Transverse colon (tissue), 4 donors: ENCODE results near the gene PATE4. TPM values are rescaled to one million over a fixed set of nuclear protein-coding genes. Genes with fewer than 3 reads are reported as not detected.
"Not testable (repeated sequence)": the region's sequence is repeated elsewhere in the genome, so short reads cannot be mapped to it uniquely, and the experiment has no call there.

Experiments
- DNase-seq: peaks from one replicate; pipeline ENCODE4 v3.0.0-alpha.2; 2019
- H3K27ac ChIP-seq, 4 donors: fragments of 200-600 bp; sonication (generic); 2 replicates each; pipeline ENCODE4 v1.5.1; 2016 to 2018; ENCODE audit warnings: inconsistent platforms in 4 of 4
- H3K27me3 ChIP-seq: fragments of 200-600 bp; sonication (generic); 2 replicates; pipeline ENCODE4 v1.5.1; 2017; ENCODE audit warnings: inconsistent platforms
- H3K36me3 ChIP-seq, 4 donors: fragments of 200-600 bp; sonication (generic); 2 replicates each; pipeline ENCODE4 v1.5.1; 2017 to 2019; ENCODE audit warnings: inconsistent platforms in 4 of 4
- H3K4me1 ChIP-seq, 4 donors: fragments of 200-600 bp; sonication (generic); 2 replicates each; pipeline ENCODE4 v1.5.1; 2017 to 2020; ENCODE audit warnings: inconsistent platforms in 4 of 4
- H3K4me3 ChIP-seq, 4 donors: fragments of 200-600 bp; sonication (generic); 1 replicate in 1 of 4; 2 replicates in 3 of 4; pipeline versions ENCODE4 v1.5.1 to v1.6.1; 2017 to 2019; ENCODE audit warnings: inconsistent platforms in 4 of 4
- H3K9me3 ChIP-seq, 2 donors: fragments of 200-600 bp; sonication (generic); 2 replicates each; pipeline ENCODE4 v1.5.1; 2017 to 2019; ENCODE audit warnings: inconsistent platforms in 2 of 2
- CTCF ChIP-seq, 5 experiments: fragments of 200-600 bp in 3 of 5; fragments of 450-650 bp in 2 of 5; sonication (generic) in 3 of 5; IDR thresholded peaks; 1 replicate in 2 of 5; 2 replicates in 3 of 5; pipeline ENCODE4 v1.5.1; 2016 to 2017; ENCODE audit warnings: antibody characterized with exemption in 5 of 5, inconsistent platforms in 3 of 5, mild to moderate bottlenecking in 2 of 5, moderate library complexity in 1 of 5
- EP300 ChIP-seq: sonication (generic); formaldehyde crosslinking; IDR thresholded peaks from one replicate; pipeline ENCODE4 v1.6.1; 2017; ENCODE audit warnings: antibody characterized with exemption, low read depth
- POLR2A ChIP-seq: fragments of 450-650 bp; IDR thresholded peaks from one replicate; pipeline ENCODE4 v1.6.1; 2016; ENCODE audit warnings: antibody characterized with exemption, mild to moderate bottlenecking, moderate library complexity
- POLR2AphosphoS5 ChIP-seq, 3 donors: sonication (generic); formaldehyde crosslinking; IDR thresholded peaks; one replicate each; pipeline ENCODE4 v1.6.1; 2016; ENCODE audit warnings: antibody characterized with exemption in 3 of 3
- WGBS, 2 donors: methylation state at CpG; one replicate each; pipeline ENCODE4 v1.1.5; 2018; ENCODE audit warnings: low coverage in 1 of 2; 5-methylcytosine and 5-hydroxymethylcytosine counted together
- in situ Hi-C, 4 donors: fragments of 200-750 bp; cut with MboI; loops; one replicate each; pipeline versions ENCODE4 v1.15.0 to v1.15.1; 2017; ENCODE audit warnings: low sequenced_read_pairs in 3 of 4, low pct_ligation_motif_present in 1 of 4, low pct_unique_long_range_greater_than_20kb in 1 of 4
- intact Hi-C: fragments of 100-400 bp; cut with DNase I; formaldehyde crosslinking; loops from one replicate; pipeline ENCODE4 v1.15.1; 2023; ENCODE audit warnings: low total_unique reads
- total RNA-seq, 4 donors: library from RNA; depleted of rRNA; stranded (reverse); fragments of >200 nt; gene quantifications; one replicate each; pipeline ENCODE4 v1.1.0, GENCODE V29; 2016

Gene PATE4
- total RNA-seq, 4 donors from 2014 or later: not detected

DNA sequence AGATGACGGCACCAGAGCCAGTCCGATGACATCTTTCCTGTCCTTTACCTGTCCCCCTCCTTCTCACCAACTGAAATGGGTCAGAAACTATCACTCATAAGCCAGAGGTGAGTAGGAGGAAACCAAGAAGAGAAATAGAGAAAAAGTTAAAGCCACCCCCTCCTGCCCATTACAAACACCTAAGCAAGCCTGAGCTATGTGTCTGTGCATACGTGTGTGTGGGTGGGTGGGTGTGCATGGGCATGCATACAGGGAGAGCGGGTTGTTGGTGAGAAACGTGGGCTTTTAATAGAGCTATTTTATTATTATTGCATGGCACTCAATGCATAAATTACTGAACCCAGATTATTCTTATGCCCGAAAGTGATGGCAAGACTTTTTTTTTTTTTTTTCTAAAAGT is 2.6 kb downstream of the PATE4 start:
- Histone ChIP-seq H3K27me3 (no peaks in the 10 kb centered on the region), H3K27ac (no peak overlapping the region), H3K36me3 (no peaks in the 10 kb centered on the region), H3K4me1 (no peaks in the 10 kb centered on the region), H3K4me3 (no peak overlapping the region), H3K9me3 (peaks cover 0 to 10% of the 10 kb centered on the region in 2 donors)
- intact Hi-C loops: no loop called here
- in situ Hi-C loops: no loop called here
- 59 to 69% methylated on average over 4 to 6 of the region's 6 CpGs for WGBS, 2 donors
- TF ChIP-seq CTCF (IDR thresholded peaks at IDR 0.05) (no peak), EP300 (no peak), POLR2A (no peak), POLR2AphosphoS5 (IDR thresholded peaks at IDR 0.05) (no peak)
- no peak for DNase-seq

DNA sequence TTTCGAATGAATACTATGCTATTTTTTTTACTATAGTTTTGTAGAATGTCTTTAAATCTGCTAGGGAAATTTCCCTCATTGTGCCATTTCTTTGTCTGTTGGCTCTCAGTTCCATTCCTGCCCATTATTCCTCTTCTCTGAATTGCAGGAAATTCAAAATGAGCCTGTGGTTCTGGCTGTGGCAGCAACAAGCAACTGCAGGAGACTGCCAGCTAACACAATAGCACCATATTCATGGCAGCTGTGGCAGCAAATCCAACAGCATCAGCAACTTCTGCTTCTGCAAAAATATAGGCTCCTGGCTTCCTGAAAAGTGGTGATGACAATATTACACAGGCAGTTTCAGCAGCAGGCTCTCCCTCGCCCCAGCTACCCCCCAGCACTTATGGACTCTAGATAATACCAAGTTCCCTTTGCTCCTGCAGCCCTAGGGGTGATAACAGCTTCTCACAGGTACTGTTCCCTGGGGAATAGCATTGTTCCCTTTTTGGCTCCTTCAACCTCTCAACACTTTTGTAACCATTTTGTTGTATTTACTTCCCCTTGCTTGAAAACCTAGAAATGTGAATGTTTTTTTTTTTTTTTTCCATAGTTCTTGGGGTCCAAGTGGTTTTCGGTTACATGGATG is 9.3 kb downstream of the PATE4 start:
- H3K36me3 ChIP-seq: no peaks in the 10 kb centered on the region
- no peaks in the 10 kb centered on the region for H3K27me3 ChIP-seq
- 65 to 95% methylated on average over 2 to 3 of the region's 3 CpGs for WGBS, 2 donors
- TF ChIP-seq POLR2AphosphoS5 (IDR thresholded peaks at IDR 0.05) (no peak), CTCF (IDR thresholded peaks at IDR 0.05) (no peak), POLR2A (no peak), EP300 (no peak)
- H3K27ac ChIP-seq: no peak overlapping the region
- DNase-seq: no peak
- in situ Hi-C loops (no loop called here), intact Hi-C loops (no loop called here)
- H3K4me3 ChIP-seq: no peak overlapping the region
- H3K9me3 ChIP-seq: peaks cover 9 to 22% of the 10 kb centered on the region in 2 donors
- H3K4me1 ChIP-seq: no peaks in the 10 kb centered on the region

GRCh38 chr11:125846188-125846587 is 13.1 kb downstream of the PATE4 start:
- Histone ChIP-seq H3K27me3 (no peaks in the 10 kb centered on the region), H3K9me3 (peaks cover 9 to 22% of the 10 kb centered on the region in 2 donors), H3K36me3 (no peaks in the 10 kb centered on the region), H3K27ac (no peak overlapping the region), H3K4me1 (no peaks in the 10 kb centered on the region), H3K4me3 (no peak overlapping the region)
- in situ Hi-C loops (no loop called here), intact Hi-C loops (no loop called here)
- TF ChIP-seq CTCF (IDR thresholded peaks at IDR 0.05) (no peak), POLR2AphosphoS5 (IDR thresholded peaks at IDR 0.05) (no peak), EP300 (no peak), POLR2A (no peak)
- no peak for DNase-seq

DNA sequence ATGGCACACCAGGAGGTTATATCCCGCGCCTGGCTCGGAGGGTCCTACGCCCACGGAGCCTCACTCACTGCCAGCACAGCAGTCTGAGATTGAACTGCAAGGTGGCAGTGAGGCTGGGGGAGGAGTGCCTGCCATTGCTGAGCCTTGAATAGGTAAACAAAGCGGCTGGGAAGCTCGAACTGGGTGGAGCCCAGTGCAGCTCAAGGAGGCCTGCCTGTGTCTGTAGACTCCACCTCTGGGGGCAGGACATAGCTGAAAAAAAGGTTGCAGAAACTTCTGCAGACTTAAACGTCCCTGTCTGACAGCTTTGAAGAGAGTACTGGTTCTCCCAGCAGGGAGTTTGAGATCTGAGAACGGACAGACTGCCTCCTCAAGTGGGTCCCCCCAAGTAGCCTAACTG is 24.6 kb downstream of the PATE4 start:
- H3K36me3 ChIP-seq, H3K27me3 ChIP-seq, intact Hi-C loops, H3K4me3 ChIP-seq, DNase-seq, H3K4me1 ChIP-seq, H3K9me3 ChIP-seq, H3K27ac ChIP-seq, in situ Hi-C loops: not testable (repeated sequence)
- 94% methylated on average over 5 of the region's 9 CpGs; no CpG with 5 or more reads in 1 of the 2 donors for WGBS, 2 donors

DNA sequence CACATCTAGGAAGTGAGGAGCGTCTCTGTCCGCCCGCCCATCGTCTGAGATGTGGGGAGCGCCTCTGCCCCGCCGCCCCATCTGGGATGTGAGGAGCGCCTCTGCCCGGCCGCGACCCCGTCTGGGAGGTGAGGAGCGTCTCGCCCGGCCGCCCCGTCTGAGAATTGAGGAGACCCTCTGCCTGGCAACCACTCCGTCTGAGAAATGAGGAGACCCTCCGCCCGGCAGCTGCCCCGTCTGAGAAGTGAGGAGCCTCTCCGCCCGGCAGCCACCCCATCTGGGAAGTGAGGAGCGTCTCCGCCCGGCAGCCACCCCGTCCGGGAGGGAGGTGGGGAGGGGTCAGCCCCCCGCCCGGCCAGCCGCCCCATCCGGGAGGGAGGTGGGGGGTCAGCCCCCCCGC is 29.7 kb downstream of the PATE4 start:
- H3K36me3 ChIP-seq, DNase-seq, H3K4me1 ChIP-seq, in situ Hi-C loops, H3K9me3 ChIP-seq, H3K27ac ChIP-seq, H3K4me3 ChIP-seq, H3K27me3 ChIP-seq, intact Hi-C loops: not testable (repeated sequence)
- no CpG with 5 or more reads among the region's 33 CpGs for WGBS, 2 donors

GRCh38 chr11:125865354-125865753 is 32.2 kb downstream of the PATE4 start:
- H3K27me3 ChIP-seq, H3K4me3 ChIP-seq, intact Hi-C loops, H3K27ac ChIP-seq, H3K36me3 ChIP-seq, in situ Hi-C loops, H3K4me1 ChIP-seq, DNase-seq, H3K9me3 ChIP-seq: not testable (repeated sequence)
- WGBS, 2 donors: 80% methylated on average over 4 of the region's 4 CpGs; no CpG with 5 or more reads in 1 of the 2 donors
